HepG2 (cell line): ENCODE results near the gene RREB1. TPM values are rescaled to one million over a fixed set of nuclear protein-coding genes. Genes with fewer than 3 reads are reported as not detected.

Experiments used
- ATAC-seq: fragments of 200-7000 bp; cut with Tn5 transposase; 3 replicates; pipeline ENCODE4 v1.9.1; 2020; ENCODE audit warnings: mild to moderate bottlenecking, moderate library complexity
- BruUV-seq: library from RNA; stranded (reverse); fragments of 400-500 nt; replicated peaks from 2 replicates; lab custom pipeline; 2021; lab: Mats Ljungman, UMichigan
- CTCF ChIA-PET: fragments of 300-600 bp; formaldehyde crosslinking; extraction: SDS; loops from one replicate; lab custom pipeline; 2021; ENCODE audit warnings: low total read pairs, inconsistent platforms, low intra/inter-chr PET ratio; lab: Yijun Ruan, JAX
- POLR2A ChIA-PET: fragments of 350-600 bp; sonication (Branson Sonifier 250); formaldehyde crosslinking; loops from one replicate; lab custom pipeline; 2020; ENCODE audit warnings: antibody characterized with exemption, inconsistent platforms; lab: Yijun Ruan, JAX
- DNase-seq: peaks from one replicate; pipeline ENCODE4 v3.0.0-alpha.2; 2015; ENCODE audit warnings: low spot score
- FAIRE-seq: peaks from 3 replicates; lab custom pipeline; 2011; peaks lifted over from hg19 to GRCh38; lab: Jason Lieb, UNC
- H2AFZ ChIP-seq: one replicate; pipeline ENCODE4 v1.6.1; 2011; ENCODE audit warnings: low read length, inconsistent platforms
- H3K27ac ChIP-seq: fragments of 300-600 bp; 3 replicates; pipeline ENCODE4 v1.8.0; 2011; ENCODE audit warnings: mixed run types, mild to moderate bottlenecking, mixed read lengths, low read length, inconsistent platforms; ENCODE audit not compliant: insufficient read depth; ENCODE audit errors: extremely low read length
- H3K27me3 ChIP-seq, 2 experiments: fragments of 200-600 bp in 1 of 2; 2 replicates in 1 of 2; 3 replicates in 1 of 2; pipeline versions ENCODE4 v1.6.0 to v1.8.0; 2011; ENCODE audit warnings: low read length in 2 of 2, mild to moderate bottlenecking in 2 of 2, moderate library complexity in 2 of 2, inconsistent platforms in 1 of 2; ENCODE audit not compliant: insufficient read depth in 2 of 2, control insufficient read depth in 1 of 2
- H3K36me3 ChIP-seq, 2 experiments: fragments of 200-600 bp in 1 of 2; replicated peaks in 1 of 2; 2 replicates in 1 of 2; 3 replicates in 1 of 2; pipeline versions ENCODE4 v1.5.1 to v1.8.0; 2011; ENCODE audit warnings: low read length in 2 of 2, inconsistent platforms in 1 of 2; ENCODE audit not compliant: insufficient read depth in 2 of 2, control insufficient read depth in 1 of 2
- H3K4me1 ChIP-seq: 2 replicates; pipeline ENCODE4 v1.5.1; 2012; ENCODE audit warnings: low read length, inconsistent platforms; ENCODE audit not compliant: insufficient read depth
- H3K4me2 ChIP-seq: 2 replicates; pipeline ENCODE4 v1.6.0; 2011; ENCODE audit warnings: low read depth, low read length, inconsistent platforms
- H3K4me3 ChIP-seq, 3 experiments: fragments of 200-600 bp in 1 of 3; sonication (generic), shearing (Covaris generic) in 1 of 3; replicated peaks in 1 of 3; 2 replicates each; pipeline ENCODE4 v1.5.1; 2011 to 2016; ENCODE audit warnings: low read length in 3 of 3, inconsistent platforms in 2 of 3, low read depth in 2 of 3, mild to moderate bottlenecking in 2 of 3, control low read depth in 1 of 3, mixed read lengths in 1 of 3; ENCODE audit not compliant: insufficient read depth in 1 of 3
- H3K79me2 ChIP-seq: one replicate; pipeline ENCODE4 v1.6.1; 2011; ENCODE audit warnings: low read length, inconsistent platforms; ENCODE audit not compliant: insufficient read depth
- H3K9ac ChIP-seq: 2 replicates; pipeline ENCODE4 v1.6.0; 2011; ENCODE audit warnings: mild to moderate bottlenecking, low read depth, low read length, inconsistent platforms; ENCODE audit not compliant: insufficient read depth
- H3K9me3 ChIP-seq: 2 replicates; pipeline ENCODE4 v1.5.1; 2012; ENCODE audit warnings: mild to moderate bottlenecking, low read length
- H4K20me1 ChIP-seq: 2 replicates; pipeline ENCODE4 v1.6.0; 2011; ENCODE audit warnings: inconsistent platforms, mild to moderate bottlenecking, low read length, moderate library complexity; ENCODE audit not compliant: insufficient read depth
- ARID4A ChIP-seq: sonication (generic); formaldehyde crosslinking; IDR thresholded peaks from 2 replicates; pipeline ENCODE4 v1.5.0; 2020; ENCODE audit warnings: mild to moderate bottlenecking, missing genetic modification reagents, borderline replicate concordance
- BRD4 ChIP-seq: sonication (generic); formaldehyde crosslinking; IDR thresholded peaks from 2 replicates; pipeline ENCODE4 v1.4.0; 2020; ENCODE audit warnings: missing genetic modification reagents
- CHD2 ChIP-seq: IDR thresholded peaks from 2 replicates; pipeline ENCODE4 v1.6.1; 2011; ENCODE audit warnings: low read depth, low read length, improper control_type of control experiment
- FOXJ3 ChIP-seq: sonication (generic); formaldehyde crosslinking; IDR thresholded peaks from 2 replicates; pipeline ENCODE4 v1.4.0; 2020; ENCODE audit warnings: missing genetic modification reagents, mild to moderate bottlenecking, borderline replicate concordance
- KDM1A ChIP-seq: IDR thresholded peaks from 2 replicates; pipeline ENCODE4 v1.6.1; 2016; ENCODE audit warnings: missing compliant biosample characterization
- PAX8 ChIP-seq: sonication (generic); formaldehyde crosslinking; IDR thresholded peaks from 2 replicates; pipeline ENCODE4 v1.8.0; 2022; ENCODE audit warnings: mild to moderate bottlenecking, missing genetic modification reagents, borderline replicate concordance
- USF2 ChIP-seq, 2 experiments: sonication (generic) in 1 of 2; formaldehyde crosslinking in 1 of 2; IDR thresholded peaks; 2 replicates each; pipeline versions ENCODE4 v1.5.1 to v1.6.1; 2011 to 2020; ENCODE audit warnings: borderline replicate concordance in 1 of 2, low read depth in 1 of 2, low read length in 1 of 2, mild to moderate bottlenecking in 1 of 2, missing genetic modification reagents in 1 of 2, moderate library complexity in 1 of 2
- ZNF124 ChIP-seq: sonication (generic); formaldehyde crosslinking; IDR thresholded peaks from 2 replicates; pipeline ENCODE4 v1.4.0; 2020; ENCODE audit warnings: missing genetic modification reagents
- ZNF205 ChIP-seq: IDR thresholded peaks from 2 replicates; pipeline ENCODE4 v1.6.1; 2018; ENCODE audit warnings: missing biosample characterization, missing genetic modification reagents
- ZNF232 ChIP-seq: sonication (generic); formaldehyde crosslinking; IDR thresholded peaks from 2 replicates; pipeline ENCODE4 v1.4.0; 2020; ENCODE audit warnings: missing genetic modification reagents, borderline replicate concordance
- ZNF362 ChIP-seq: sonication (generic); formaldehyde crosslinking; IDR thresholded peaks from 2 replicates; pipeline ENCODE4 v1.4.0; 2020; ENCODE audit warnings: missing genetic modification reagents, mild to moderate bottlenecking, borderline replicate concordance
- ZNF430 ChIP-seq: sonication (generic); formaldehyde crosslinking; IDR thresholded peaks from 2 replicates; pipeline ENCODE4 v1.9.0; 2021; ENCODE audit warnings: mild to moderate bottlenecking, missing genetic modification reagents
- ZNF724P ChIP-seq: sonication (generic); formaldehyde crosslinking; IDR thresholded peaks from 2 replicates; pipeline ENCODE4 v1.8.0; 2022; ENCODE audit warnings: missing genetic modification reagents, borderline replicate concordance
- ZNF792 ChIP-seq: IDR thresholded peaks from 2 replicates; pipeline ENCODE4 v1.6.1; 2016
- WGBS: methylation state at CpG from one replicate; pipeline ENCODE4 v1.1.6; 2017; ENCODE audit warnings: low lambda C conversion rate; 5-methylcytosine and 5-hydroxymethylcytosine counted together
- in situ Hi-C: cut with HindIII; loops from 2 replicates; pipeline ENCODE4 v1.10.0; 2017; ENCODE audit warnings: low pct_unique_long_range_greater_than_20kb; ENCODE audit not compliant: extremely low pct_ligation_motif_present
- intact Hi-C: fragments of 100-400 bp; cut with micrococcal nuclease; formaldehyde crosslinking; loops from one replicate; pipeline ENCODE4 v1.10.0; 2022; ENCODE audit not compliant: unreplicated experiment
- polyA plus RNA-seq, 8 experiments: library from polyadenylated mRNA; depleted of rRNA in 3 of 8; stranded (reverse) in 7 of 8; unstranded in 1 of 8; fragments of >200 nt; fragmentation: Illumina TruSeq in 4 of 8; extraction: Trizol in 4 of 8; gene quantifications; 2 replicates each; pipeline versions ENCODE4 v1.2.1 to v1.2.3, GENCODE V29; 2011 to 2016; ENCODE audit warnings: low read depth in 4 of 8, missing spikeins in 1 of 8, mixed read lengths in 1 of 8; ENCODE audit not compliant: insufficient read depth in 1 of 8
- total RNA-seq, 5 experiments: library from RNA; depleted of rRNA; stranded (reverse); fragments of >200 nt; fragmentation: Illumina TruSeq; extraction: Trizol; gene quantifications; 2 replicates each; pipeline ENCODE4 v1.2.3, GENCODE V29; 2016; ENCODE audit warnings: low read depth in 1 of 5

RREB1 gene
- total and polyA plus RNA-seq, 2 of the 13 experiments (the other 11 are each of a cell fraction or from before 2014, with no cell fraction given) = 6.1 to 23.2 TPM

GRCh38 chr6:7165002-7165889, 57.5 kb downstream of the RREB1 start:
- Histone ChIP-seq H2AFZ (no peak overlapping the region), H3K4me1 (peaks cover 100% of the 10 kb centered on the region), H3K36me3 (peaks cover 1 to 7% of the 10 kb centered on the region in 2 experiments; a peak in 2 of 5 replicates), H3K9me3 (no peaks in the 10 kb centered on the region), H4K20me1 (peaks cover 2% of the 10 kb centered on the region), H3K4me3 (peak overlapping the region in 1 of 3 experiments; percentile 23; a peak in 1 of 6 replicates), H3K9ac (peak overlapping the region; percentile 19; the same call in 1 of the 2 replicates), H3K4me2 (peak overlapping the region; percentile 48), H3K27me3 (no peaks in the 10 kb centered on the region), H3K79me2 (peaks cover 90% of the 10 kb centered on the region), H3K27ac (peak overlapping the region; percentile 88)
- WGBS = 29% methylated on average over 11 of the region's 11 CpGs
- DNase-seq (peak; percentile 94), FAIRE-seq (peak; percentile 91), ATAC-seq (peak; percentile 68)
- intact Hi-C loops = loop anchor here (10.0 kb wide), 1 partner anchor 380 kb away; the partner anchor contains the start of gene DSP
- CTCF ChIA-PET = no interaction called here
- BruUV-seq = TSS peak; percentile 9
- POLR2A ChIA-PET = interaction anchor here (1.0 to 1.1 kb wide), 3 partner anchors 19 to 57 kb away, joined by 3 to 5 read pairs (median 4); partner anchors contain the start of gene RREB1
- in situ Hi-C loops = no loop called here
- no peak for TF ChIP-seq USF2 (IDR thresholded peaks at IDR 0.05; ENCODE audit: low read depth, low read length)
- no peak for TF ChIP-seq USF2 (CRISPR knock-in tag; IDR thresholded peaks at IDR 0.05; ENCODE audit: borderline replicate concordance)
- peak; percentile 60; the same call in 1 of the 2 replicates for TF ChIP-seq ZNF430
- TF ChIP-seq PAX8 = no peak
- TF ChIP-seq ZNF792 (CRISPR knock-in tag) = peak; percentile 62; the same call in 1 of the 2 replicates
- peak; percentile 25; the same call in 1 of the 2 replicates for TF ChIP-seq ZNF724P (CRISPR knock-in tag)
- TF ChIP-seq ZNF205 (CRISPR knock-in tag) = peak; percentile 48; the same call in 1 of the 2 replicates
- peak; percentile 30; the same call in 1 of the 2 replicates for TF ChIP-seq ZNF124 (CRISPR knock-in tag)
- no peak for TF ChIP-seq CHD2
- peak; percentile 66; the same call in 1 of the 2 replicates for TF ChIP-seq FOXJ3 (CRISPR knock-in tag)
- peak; percentile 83; the same call in 1 of the 2 replicates for TF ChIP-seq ZNF362 (CRISPR knock-in tag)
- TF ChIP-seq BRD4 (CRISPR knock-in tag) = peak; percentile 85
- peak; percentile 45; the same call in 1 of the 2 replicates for TF ChIP-seq ARID4A (CRISPR knock-in tag)
- peak; percentile 71; the same call in 1 of the 2 replicates for TF ChIP-seq ZNF232 (CRISPR knock-in tag)
- TF ChIP-seq KDM1A (CRISPR knock-in tag) = 0 out of 2 replicates have a peak, but pooled peaks have one; percentile 13
